ENCODE data around the gene XNDC1N.

XNDC1N gene

DNA sequence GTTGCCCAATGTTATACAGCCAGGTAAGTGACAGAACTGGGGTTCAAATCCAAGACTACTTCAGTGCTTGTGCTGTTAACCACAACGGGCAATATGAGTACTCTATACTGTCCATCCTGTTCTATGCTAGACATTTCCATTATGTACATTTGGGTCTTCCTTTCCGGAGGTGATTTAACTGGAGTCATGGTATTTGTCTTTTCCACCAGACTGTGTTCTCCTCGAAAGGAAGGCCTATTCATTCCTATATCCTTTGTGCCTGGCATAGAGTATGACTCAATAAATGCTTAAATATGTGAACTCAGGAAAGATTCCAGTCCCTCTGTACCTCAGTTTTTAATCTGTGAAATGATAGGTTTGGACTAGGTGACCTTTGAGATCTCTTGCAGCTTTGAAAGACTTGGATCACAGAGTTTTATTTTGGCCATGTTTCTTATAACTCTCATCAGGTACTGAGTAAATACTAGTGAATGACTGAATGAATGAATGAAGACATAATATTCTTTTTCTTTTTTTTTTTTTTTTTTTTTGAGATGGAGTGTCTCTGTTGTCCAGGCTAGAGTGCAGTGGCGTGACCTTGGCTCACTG is 7.0 kb upstream of the XNDC1N start:
- DNase-seq (ENCODE audit: insufficient read length, low spot score) (no peak), FAIRE-seq (no peak)
- no peak for TF ChIP-seq POLR2AphosphoS5 (IDR thresholded peaks at IDR 0.05; ENCODE audit: low read depth, low read length)
- TF ChIP-seq TAF1 (IDR thresholded peaks at IDR 0.05; ENCODE audit: low read depth, low read length): no peak
- TF ChIP-seq SPI1 (IDR thresholded peaks at IDR 0.05; ENCODE audit: low read depth, low read length): no peak
- no peak for TF ChIP-seq PAX5 (IDR thresholded peaks at IDR 0.05; ENCODE audit: insufficient read depth, low read length, severe bottlenecking)
- TF ChIP-seq POLR2A (IDR thresholded peaks at IDR 0.05; ENCODE audit: low read depth, low read length): no peak

DNA sequence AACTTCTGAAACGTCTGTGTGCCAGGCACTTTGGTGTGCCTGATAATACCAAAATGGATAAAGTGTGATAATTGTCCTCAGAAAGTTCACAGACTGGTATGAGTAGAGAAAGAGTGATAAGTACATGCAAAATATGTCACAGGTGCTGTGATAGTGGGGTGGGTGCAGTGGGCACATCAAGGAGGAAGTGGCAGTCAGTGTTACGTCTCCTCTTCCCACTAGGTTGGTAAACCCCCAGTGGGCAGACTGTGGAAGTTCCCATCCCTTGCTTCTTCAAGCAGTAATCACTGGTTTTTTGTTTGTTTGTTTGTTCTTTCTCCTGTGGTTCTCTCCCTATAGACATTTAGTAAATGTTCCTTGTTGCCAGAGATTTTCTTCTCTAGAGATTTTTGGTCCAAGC is 5.8 kb upstream of the XNDC1N start:
- DNase-seq (ENCODE audit: insufficient read length, low spot score) (no peak), FAIRE-seq (no peak)
- TF ChIP-seq POLR2A (IDR thresholded peaks at IDR 0.05; ENCODE audit: low read depth, low read length) (no peak), SPI1 (IDR thresholded peaks at IDR 0.05; ENCODE audit: low read depth, low read length) (peak; percentile 70), PAX5 (IDR thresholded peaks at IDR 0.05; ENCODE audit: insufficient read depth, low read length, severe bottlenecking) (no peak), TAF1 (IDR thresholded peaks at IDR 0.05; ENCODE audit: low read depth, low read length) (no peak), POU2F2 (IDR thresholded peaks at IDR 0.05; ENCODE audit: low read depth, low read length) (no peak)

DNA sequence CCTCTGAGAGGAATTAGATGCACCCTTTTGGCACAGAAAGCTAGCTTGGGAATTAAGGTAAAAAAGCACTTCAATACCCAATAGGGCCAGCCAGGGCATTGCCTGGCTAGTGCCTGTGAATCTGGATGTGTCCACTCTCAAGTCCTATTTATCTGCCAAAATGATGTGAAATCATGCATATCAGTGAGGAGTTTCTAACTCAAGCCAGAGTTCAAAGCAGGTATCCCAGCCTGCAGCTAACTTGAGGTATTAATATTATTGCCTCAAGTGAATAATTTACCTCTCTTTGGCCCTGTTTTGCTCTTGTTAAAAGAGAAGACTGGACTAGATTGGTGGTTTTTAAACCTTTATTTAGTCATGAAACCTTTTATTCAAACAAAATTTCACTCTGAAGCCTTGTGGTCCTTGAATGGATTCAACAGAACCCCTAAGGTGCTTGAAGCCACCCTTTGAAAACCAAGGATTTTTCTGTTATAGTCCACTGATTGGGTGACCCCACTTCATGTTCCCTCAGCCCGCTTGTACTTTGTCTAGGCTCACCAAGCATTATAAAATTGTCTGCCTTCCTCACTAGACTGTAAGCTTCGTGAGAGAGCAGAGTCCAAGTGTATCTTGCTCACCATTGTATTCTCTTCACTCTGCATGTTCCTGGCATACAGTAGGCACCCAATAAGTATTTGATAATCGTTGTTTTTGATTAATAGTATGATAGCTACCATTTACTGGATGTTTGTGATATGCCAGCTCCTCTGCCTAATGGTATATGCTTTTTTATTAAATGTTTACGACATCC is 4.9 kb upstream of the XNDC1N start:
- DNase-seq (ENCODE audit: insufficient read length, low spot score) (no peak), FAIRE-seq (no peak)
- TF ChIP-seq SPI1 (IDR thresholded peaks at IDR 0.05; ENCODE audit: low read depth, low read length) (no peak), TAF1 (IDR thresholded peaks at IDR 0.05; ENCODE audit: low read depth, low read length) (no peak), PAX5 (IDR thresholded peaks at IDR 0.05; ENCODE audit: insufficient read depth, low read length, severe bottlenecking) (no peak), POU2F2 (IDR thresholded peaks at IDR 0.05; ENCODE audit: low read depth, low read length) (no peak), POLR2AphosphoS5 (IDR thresholded peaks at IDR 0.05; ENCODE audit: low read depth, low read length) (no peak), POLR2A (IDR thresholded peaks at IDR 0.05; ENCODE audit: low read depth, low read length) (no peak)

DNA sequence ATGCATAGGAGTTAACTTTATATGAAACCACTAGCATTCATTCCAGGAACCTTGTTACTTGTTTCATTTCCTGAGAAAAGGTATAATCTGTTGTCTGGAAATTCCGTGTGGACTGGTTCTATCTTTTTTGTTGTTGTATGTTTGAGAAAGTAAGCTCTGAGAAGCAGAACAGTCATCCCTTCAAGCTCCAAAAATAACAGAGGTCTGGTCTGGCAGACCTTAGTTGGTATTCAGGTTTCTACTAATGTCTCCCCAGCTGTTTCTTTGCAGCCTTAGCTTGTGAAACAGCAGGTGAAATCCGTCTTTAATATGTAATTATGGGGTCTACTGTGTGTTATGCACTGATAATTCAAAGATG is 2.8 kb upstream of the XNDC1N start:
- FAIRE-seq (no peak), DNase-seq (ENCODE audit: insufficient read length, low spot score) (no peak)
- TF ChIP-seq POU2F2 (IDR thresholded peaks at IDR 0.05; ENCODE audit: low read depth, low read length) (no peak), TAF1 (IDR thresholded peaks at IDR 0.05; ENCODE audit: low read depth, low read length) (no peak)

DNA sequence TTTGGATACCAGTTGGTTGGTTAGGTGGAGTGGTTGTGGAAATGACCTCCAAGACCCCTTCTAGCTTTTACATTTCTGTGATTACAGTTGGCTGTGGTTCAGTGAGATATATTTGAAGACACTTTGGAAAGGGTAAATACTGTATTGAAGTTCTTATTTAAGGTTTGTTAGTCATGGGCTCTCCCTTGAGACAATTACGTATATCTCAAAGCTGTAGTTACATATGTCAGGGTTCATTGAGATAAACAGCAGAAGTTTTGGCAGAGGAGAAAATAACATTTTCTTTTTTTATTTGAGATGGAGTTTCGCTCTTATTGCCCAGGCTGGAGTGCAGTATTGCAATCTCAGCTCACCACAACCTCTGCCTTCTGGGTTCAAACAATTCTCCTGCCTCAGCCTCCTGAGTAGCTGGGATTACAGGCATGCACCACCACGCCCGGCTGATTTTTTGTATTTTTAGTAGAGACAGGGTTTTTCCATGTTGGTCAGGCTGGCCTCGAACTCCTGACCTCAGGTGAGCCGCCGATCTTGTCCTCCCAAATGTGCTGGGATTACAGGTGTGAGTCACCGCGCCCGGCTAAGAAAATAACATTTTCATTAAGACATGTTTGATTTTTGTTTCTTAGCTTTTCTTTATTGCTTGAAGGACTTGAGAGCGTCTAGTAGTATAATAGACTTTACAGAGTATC is 2.3 kb upstream of the XNDC1N start:
- DNase-seq (ENCODE audit: insufficient read length, low spot score): no peak
- FAIRE-seq: no peak
- TF ChIP-seq POU2F2 (IDR thresholded peaks at IDR 0.05; ENCODE audit: low read depth, low read length): no peak
- no peak for TF ChIP-seq SPI1 (IDR thresholded peaks at IDR 0.05; ENCODE audit: low read depth, low read length)

DNA sequence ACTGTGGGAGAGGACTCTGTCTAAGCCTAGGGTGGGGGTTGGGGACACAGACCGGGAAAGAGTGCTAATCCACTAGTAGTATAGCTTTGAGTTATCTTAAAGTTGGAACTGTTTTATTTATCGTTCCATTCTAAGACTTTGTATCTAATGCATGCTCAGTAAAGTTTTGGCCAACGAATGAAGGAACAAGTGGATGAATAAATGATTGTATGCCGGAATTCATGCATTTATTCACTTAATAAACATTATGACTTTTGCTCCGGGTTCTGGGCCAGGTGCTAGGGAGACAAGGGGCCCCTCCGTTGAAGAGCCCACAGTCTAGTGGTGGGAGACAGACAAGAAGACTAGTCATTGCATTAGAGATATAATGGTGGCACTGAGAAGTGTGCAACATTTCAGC is 1.1 kb upstream of the XNDC1N start:
- DNase-seq (ENCODE audit: insufficient read length, low spot score) (no peak), FAIRE-seq (no peak)
- TF ChIP-seq SPI1 (IDR thresholded peaks at IDR 0.05; ENCODE audit: low read depth, low read length) (no peak), POU2F2 (IDR thresholded peaks at IDR 0.05; ENCODE audit: low read depth, low read length) (no peak), POLR2A (IDR thresholded peaks at IDR 0.05; ENCODE audit: low read depth, low read length) (no peak), POLR2AphosphoS5 (IDR thresholded peaks at IDR 0.05; ENCODE audit: low read depth, low read length) (no peak), PAX5 (IDR thresholded peaks at IDR 0.05; ENCODE audit: insufficient read depth, low read length, severe bottlenecking) (no peak), TAF1 (IDR thresholded peaks at IDR 0.05; ENCODE audit: low read depth, low read length) (no peak)

DNA sequence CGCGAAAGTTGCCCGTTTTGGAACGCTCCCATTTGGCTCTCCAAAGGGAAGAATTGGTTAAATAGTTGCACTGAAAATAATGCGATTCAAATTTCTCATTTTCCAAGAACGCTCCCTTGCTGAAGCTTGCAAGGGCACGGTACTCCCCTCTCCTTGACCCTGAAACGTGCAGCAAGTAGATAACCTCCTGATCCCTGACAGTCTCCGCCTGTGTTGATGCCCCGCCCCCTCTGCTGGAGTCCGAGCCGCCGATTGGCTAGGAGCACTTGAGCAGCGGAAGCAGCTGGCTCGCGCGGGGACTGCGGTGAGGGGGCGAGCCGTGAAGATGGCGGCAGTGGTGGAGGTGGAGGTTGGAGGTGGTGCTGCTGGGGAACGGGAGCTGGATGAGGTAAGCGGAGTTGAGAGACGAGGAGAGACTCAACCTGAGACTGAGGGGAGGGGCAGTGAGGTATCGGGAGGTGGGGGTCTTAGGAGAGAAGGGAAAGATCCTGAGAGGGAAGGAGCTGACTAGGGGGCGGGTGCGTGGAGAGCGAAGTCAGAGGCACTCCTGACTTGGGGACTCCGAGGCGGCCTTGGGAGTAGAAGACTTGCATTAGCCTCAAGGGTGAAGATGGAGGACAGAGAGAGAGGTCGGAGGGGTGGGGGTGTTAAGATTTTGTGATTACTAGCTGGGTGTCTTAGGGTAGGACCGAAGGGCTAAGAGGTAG is 496 bp upstream of the XNDC1N start, which contains the start of gene RNF121:
Gene RNF121, plus strand, starts transcription at position 310 of the 707 bp plus-strand sequence. Its CDS starts 16 bp downstream, at position 326.
- peak; percentile 95 for FAIRE-seq
- no peak for TF ChIP-seq SPI1 (IDR thresholded peaks at IDR 0.05; ENCODE audit: low read depth, low read length)
- TF ChIP-seq PAX5 (IDR thresholded peaks at IDR 0.05; ENCODE audit: insufficient read depth, low read length, severe bottlenecking): peak; percentile 10
- TF ChIP-seq POLR2A (IDR thresholded peaks at IDR 0.05; ENCODE audit: low read depth, low read length): peak; percentile 88
- TF ChIP-seq POU2F2 (IDR thresholded peaks at IDR 0.05; ENCODE audit: low read depth, low read length): peak; percentile 69; the same call in 1 of the 2 replicates
- peak; percentile 91 for TF ChIP-seq POLR2AphosphoS5 (IDR thresholded peaks at IDR 0.05; ENCODE audit: low read depth, low read length)
- peak; percentile 98 for TF ChIP-seq TAF1 (IDR thresholded peaks at IDR 0.05; ENCODE audit: low read depth, low read length)
- peak; percentile 73 for DNase-seq (ENCODE audit: insufficient read length, low spot score)

DNA sequence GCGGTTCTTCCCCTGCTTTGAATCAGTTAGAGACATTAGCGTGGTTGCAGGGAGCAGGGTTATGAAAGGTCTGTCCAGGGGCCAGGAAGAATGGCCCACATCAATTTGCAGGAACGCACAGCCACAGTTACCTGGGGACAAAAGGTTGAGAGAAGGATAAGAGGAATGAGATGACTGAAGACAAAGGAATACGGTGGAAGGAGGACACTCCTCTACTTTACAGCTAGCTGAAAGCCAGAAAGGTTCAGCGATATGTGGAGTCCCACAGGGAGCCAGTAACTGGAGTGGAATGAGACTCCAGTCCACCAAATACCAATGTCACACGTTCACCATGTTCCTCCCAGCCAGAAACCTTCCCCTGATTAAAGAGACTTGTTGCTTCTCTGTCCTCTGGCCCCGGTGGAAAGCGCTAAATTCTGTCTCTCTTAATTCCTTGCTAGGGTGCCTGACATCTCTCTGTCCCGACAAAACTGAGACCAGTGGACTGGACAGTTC is 10.7 kb downstream of the XNDC1N start:
- TF ChIP-seq POU2F2 (IDR thresholded peaks at IDR 0.05; ENCODE audit: low read depth, low read length) (no peak), TAF1 (IDR thresholded peaks at IDR 0.05; ENCODE audit: low read depth, low read length) (no peak), SPI1 (IDR thresholded peaks at IDR 0.05; ENCODE audit: low read depth, low read length) (no peak), POLR2A (IDR thresholded peaks at IDR 0.05; ENCODE audit: low read depth, low read length) (no peak), PAX5 (IDR thresholded peaks at IDR 0.05; ENCODE audit: insufficient read depth, low read length, severe bottlenecking) (no peak), POLR2AphosphoS5 (IDR thresholded peaks at IDR 0.05; ENCODE audit: low read depth, low read length) (no peak)
- no peak for FAIRE-seq
- no peak for DNase-seq (ENCODE audit: insufficient read length, low spot score)

DNA sequence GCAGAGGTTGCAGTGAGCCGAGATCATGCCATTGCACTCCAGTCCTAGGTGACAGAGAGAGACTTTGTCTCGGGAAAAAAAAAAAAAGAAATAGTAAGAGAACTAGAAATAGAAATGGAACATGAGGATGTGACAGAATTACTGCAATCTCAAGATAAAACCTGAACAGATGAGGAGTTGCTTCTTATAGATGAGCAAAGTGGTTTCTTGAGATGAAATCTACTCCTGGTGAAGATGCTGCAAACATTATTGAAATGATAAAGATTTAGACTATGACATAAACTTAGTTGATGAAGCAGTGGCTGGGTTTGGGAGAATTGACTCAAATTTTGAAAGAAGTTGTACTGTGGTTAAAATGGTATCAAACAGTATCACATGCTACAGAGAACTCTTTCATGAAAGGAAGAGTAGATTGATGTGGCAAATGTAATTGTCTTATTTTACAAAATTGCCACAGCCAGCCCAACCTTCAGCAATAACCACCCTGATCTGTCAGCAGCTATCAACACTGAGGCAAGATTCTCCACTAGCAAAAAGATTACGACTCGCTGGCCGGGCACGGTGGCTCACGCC is 13.7 kb downstream of the XNDC1N start:
- DNase-seq (ENCODE audit: insufficient read length, low spot score): no peak
- TF ChIP-seq POU2F2 (IDR thresholded peaks at IDR 0.05; ENCODE audit: low read depth, low read length): no peak
- no peak for TF ChIP-seq TAF1 (IDR thresholded peaks at IDR 0.05; ENCODE audit: low read depth, low read length)
- no peak for TF ChIP-seq POLR2AphosphoS5 (IDR thresholded peaks at IDR 0.05; ENCODE audit: low read depth, low read length)
- no peak for TF ChIP-seq SPI1 (IDR thresholded peaks at IDR 0.05; ENCODE audit: low read depth, low read length)
- TF ChIP-seq PAX5 (IDR thresholded peaks at IDR 0.05; ENCODE audit: insufficient read depth, low read length, severe bottlenecking): no peak
- TF ChIP-seq POLR2A (IDR thresholded peaks at IDR 0.05; ENCODE audit: low read depth, low read length): no peak
- no peak for FAIRE-seq

Measured in GM12891 (cell line).